ENCODE measurements around the gene SLC12A3.
"Not testable (repeated sequence)": the region's sequence is repeated elsewhere in the genome, so short reads cannot be mapped to it uniquely, and the experiment has no call there.

SLC12A3 gene

DNA sequence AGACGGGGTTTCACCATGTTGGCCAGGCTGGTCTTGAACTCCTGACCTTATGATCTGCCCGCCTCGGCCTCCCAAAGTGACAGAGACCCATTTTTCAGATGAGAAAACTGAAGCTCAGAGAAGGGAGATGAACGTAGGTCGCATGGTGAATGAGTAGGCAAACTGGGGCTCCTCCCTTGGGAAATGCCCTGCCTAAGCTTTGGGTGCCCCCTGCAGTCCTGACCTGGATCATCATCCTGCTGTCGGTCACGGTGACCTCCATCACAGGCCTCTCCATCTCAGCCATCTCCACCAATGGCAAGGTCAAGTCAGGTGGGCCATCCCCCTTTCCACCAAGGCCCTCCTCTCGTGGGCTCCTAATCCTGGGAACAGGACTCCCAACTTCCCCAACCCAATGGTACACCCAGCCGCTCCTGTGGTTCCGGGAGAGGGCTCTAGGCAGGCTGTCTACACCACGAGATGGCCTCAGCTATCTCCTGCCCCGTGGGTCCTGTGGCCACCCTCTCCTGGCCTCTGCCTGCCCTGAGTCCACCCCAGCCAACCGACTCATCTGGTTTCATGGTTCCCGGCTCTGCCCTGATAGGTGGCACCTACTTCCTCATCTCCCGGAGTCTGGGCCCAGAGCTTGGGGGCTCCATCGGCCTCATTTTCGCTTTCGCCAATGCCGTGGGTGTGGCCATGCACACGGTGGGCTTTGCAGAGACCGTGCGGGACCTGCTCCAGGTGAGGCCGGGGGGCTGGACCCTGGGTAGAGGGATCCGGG lies 4.7 kb downstream of the SLC12A3 start:
- peak; percentile 54 for DNase-seq (ENCODE audit: low read depth)

DNA sequence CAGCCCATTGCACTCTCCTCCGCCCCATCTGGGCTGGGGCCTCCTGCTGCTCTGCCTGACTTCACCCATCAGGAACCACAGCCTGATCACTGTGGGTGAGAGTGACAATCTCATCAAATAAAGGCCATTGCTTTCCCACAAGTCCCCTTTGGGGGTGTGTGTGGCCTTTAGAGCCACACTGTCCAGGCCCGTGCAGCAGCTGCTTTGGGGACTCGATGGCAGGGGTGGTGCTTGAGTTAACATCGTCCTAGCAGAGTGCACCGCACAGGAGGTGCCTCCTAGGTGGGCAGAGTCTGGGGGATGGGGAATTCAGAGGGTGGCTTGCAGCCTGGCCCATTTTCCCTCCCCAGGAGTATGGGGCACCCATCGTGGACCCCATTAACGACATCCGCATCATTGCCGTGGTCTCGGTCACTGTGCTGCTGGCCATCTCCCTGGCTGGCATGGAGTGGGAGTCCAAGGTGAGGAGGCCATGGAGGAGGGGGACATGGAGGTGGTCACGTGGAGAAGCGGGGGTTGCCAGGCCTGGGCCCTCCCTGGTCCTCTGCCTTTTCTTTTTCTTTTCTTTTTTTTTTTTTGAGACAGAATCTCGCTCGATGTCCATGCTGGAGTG lies 5.4 kb downstream of the SLC12A3 start:
- DNase-seq (ENCODE audit: low read depth), result no peak

DNA sequence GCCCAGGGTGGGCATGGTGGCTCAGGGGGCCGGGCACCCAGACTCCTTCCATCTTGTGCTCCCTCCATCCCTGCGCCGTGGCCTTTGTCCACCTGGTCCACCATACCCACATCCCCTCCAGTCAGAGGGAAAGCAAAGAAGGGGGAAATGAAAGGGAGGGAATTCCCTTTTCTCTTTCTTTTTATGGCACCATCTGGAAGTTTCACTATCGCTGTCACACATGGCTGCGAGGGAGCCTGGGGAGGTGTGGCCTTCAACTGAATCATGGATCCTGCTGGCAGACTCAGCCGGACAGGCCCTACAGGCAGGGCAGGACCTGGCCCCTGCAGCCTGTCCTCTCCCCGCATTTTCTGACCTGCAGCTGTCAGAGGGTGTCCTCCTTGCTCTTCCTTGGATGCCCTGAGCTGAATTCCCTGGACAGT lies 6.2 kb downstream of the SLC12A3 start:
- peak; percentile 75 for DNase-seq (ENCODE audit: low read depth)

DNA sequence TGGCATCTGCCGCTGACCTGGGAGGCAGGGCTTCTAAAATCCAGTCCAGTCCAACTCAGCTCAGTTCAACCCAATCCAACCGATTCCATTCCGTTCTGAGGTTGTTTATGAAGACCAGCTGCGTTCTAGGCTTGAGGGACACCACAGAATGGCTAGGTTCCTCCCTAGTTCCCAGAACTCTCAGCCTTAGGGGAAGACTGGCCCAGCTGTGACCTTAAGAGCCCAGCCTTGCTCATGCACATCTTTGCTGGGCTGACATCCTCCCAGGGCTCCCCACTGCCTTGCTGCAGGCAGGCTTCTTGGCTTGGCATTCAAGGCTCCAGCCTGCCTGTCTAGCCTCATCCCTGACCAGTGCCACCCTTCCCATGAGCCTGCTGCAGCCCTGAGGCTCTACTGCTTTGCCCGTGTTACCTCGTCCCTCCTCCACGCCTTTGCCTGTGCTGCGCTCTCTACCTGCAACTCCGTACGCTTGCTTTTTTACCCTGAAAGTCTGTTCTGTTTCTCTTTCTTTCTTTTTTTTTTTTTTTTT lies 7.9 kb downstream of the SLC12A3 start:
- DNase-seq (ENCODE audit: low read depth), result no peak

DNA sequence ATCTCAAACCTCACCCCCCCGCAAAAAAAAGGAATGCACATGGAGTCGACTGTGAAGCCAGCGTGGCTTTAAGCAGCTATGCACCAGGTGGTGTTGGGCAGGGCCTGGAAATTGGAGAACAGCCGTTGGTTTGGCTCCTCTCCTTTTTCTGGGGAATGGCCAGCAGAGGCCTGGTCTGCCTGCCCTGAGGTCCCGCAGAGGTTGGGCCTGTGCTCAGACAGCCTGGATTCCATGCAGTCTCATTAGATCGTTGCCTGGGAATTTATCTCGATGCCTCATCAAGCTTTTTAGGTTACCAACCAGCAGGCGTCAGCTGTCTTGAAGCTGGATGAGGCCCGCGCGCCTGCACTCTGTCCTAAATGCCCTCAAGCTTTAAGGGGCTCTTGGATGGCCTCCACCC lies 9.8 kb downstream of the SLC12A3 start:
- DNase-seq (ENCODE audit: low read depth), result no peak

DNA sequence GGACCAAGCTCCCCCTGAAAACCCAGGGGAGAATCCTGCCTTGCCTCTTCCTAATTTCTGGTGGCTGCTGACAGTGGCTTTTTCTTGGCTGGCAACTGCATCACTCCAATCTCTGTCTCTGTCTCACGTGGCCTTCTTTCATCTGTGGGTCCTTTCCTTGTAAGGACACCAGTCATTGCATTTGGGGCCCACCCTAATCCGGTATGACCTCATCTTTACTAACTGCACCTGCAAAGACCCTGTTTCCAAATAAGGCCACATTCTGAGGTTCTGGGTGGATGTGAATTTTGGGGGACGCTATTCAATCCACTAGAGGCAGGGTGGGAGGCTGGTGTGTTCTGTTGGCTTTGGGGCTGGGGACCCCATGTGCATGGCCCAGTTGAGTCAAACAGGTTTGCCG lies 11.0 kb downstream of the SLC12A3 start:
- DNase-seq (ENCODE audit: low read depth), result no peak

DNA sequence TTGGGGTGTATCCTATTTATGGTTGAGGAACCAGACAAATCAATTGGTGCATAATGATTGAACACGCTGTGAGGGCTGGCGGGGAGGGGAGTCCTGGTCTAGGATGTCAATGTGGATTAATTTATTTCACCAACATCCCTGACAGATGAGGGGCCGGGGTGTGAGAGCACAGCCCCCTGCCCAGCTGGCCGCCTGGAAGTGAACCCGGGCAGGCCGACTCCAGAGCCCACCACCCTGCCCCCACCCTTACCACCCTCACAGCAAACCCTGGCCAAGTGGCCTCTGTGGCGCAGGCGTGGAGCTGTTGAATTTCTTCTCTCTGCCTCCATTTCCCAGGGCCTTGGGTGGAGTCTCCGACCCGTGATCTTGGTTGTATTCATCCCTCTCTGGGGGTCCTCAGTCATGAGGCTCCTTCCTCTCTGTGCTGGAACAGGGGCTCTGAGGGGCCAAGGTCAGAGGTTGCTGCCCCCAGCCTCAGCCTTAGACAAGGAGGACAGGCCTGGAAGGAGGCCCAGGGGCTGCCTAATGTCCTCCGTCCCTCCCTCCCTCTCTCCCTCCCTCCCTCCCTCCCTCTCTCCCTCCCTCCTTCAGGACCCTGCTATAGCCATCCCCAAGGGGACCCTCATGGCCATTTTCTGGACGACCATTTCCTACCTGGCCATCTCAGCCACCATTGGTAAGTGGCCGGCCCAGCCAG lies 12.6 kb downstream of the SLC12A3 start:
- DNase-seq (ENCODE audit: low read depth), result no peak

DNA sequence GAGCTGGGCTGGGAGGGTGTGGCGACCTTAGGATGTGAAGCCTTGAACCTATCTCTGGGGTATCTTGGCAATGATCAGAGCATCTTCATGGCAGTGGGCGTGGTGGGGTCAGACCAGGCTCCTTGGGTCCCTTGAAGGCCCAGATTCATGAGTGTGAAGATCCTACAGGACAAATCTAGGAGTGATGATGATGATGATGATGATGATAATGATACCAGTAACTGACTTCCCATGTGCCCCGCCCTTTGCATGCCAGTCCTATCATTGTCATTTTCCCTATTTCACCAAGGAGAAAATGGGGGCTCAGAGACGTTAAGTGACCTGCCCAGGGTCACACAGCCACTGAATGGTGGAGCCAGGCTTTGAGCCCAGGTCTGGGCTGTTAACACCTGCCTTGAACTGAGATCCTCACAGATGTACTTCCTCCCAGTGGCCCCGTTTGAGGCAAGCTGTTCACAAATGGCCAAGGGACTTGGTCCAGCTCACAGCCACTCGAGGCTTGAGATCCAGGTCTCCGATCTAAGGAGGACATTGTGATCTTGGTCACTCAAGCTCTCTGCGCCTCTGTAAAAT lies 13.4 kb downstream of the SLC12A3 start:
- DNase-seq (ENCODE audit: low read depth), result no peak

DNA sequence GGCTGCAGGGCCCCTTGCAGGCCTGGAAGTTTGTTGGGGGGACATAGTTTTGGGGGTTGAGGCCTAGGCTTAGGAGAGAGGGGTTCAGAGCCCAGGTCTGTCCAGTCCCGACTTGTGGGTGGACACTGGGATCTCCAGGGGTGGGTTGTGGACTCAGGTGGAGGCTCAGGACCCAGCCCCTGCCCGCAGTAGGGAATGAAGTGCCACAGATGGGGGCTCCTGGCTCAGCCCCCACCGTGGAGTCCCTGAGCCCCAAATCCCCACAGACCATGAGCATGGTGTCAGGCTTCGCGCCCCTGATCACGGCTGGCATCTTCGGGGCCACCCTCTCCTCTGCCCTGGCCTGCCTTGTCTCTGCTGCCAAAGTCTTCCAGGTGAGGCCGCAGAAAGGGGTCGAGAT lies 14.3 kb downstream of the SLC12A3 start:
- DNase-seq (ENCODE audit: low read depth), result no peak

DNA sequence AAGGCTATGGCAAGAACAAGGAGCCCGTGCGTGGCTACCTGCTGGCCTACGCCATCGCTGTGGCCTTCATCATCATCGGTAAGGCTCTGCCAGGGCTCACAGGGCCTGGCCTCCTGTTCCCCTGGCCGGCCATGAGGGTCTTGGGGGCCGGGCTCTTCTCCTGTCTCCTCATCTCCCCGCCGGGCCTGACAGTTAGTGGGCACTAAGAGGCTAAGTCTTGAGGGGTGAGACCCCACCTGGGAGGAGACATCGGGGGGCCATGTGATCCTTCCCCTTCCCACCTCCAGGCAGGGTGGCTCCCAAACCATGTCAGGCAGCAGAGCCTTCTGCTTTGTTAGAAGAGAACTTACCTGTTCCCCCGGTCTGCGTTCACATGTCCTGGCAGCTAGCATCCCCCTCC lies 15.2 kb downstream of the SLC12A3 start:
- no peak for DNase-seq (ENCODE audit: low read depth)

DNA sequence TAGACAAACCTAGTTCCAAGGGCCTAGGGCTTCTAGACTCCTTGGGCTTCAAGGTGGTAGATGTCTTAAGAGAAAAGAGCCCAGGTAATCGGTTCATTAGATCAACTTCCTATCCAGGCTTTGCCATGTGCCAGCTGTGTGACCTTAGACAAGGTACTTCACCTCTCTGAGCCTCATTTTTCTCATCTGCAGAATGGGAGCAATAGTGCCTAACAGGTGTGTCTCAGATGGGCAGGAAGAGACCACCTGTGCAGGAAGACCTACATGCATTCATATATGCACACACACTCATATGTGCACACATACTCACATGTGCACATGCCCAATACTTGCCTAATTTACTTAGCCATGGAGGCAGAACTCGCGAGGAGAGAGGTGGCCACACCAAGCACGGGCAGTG lies 15.7 kb downstream of the SLC12A3 start:
- no peak for DNase-seq (ENCODE audit: low read depth)

DNA sequence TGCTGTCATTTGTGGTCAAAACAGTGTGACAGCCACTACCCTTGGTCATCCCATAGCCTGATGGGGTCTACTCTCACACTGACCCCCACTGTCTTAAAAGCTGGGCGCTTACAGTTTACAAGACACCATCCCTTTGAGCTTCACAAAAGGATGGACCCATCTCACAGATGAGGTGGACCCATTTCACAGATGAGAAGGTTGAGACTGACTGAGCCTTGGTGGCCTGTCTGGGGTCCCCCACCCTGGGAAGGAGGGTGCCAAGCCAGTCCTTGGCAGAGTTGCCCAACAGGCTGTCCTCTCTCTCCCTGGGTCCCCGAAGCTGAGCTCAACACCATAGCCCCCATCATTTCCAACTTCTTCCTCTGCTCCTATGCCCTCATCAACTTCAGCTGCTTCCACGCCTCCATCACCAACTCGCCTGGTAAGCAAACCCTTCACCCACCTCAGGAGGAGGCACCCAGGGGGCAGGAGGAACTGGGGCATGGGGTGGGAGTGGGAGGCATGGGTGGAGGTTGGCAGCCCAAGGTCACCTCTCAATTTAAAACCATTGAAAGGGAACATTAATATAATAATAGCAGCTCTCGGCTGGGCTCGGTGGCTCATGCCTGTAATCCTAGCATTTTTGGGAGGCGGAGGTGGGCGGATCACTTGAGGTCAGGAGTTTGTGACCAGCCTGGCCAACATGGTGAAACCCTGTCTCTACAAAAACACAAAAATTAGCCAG lies 17.2 kb downstream of the SLC12A3 start:
- no peak for DNase-seq (ENCODE audit: low read depth)

DNA sequence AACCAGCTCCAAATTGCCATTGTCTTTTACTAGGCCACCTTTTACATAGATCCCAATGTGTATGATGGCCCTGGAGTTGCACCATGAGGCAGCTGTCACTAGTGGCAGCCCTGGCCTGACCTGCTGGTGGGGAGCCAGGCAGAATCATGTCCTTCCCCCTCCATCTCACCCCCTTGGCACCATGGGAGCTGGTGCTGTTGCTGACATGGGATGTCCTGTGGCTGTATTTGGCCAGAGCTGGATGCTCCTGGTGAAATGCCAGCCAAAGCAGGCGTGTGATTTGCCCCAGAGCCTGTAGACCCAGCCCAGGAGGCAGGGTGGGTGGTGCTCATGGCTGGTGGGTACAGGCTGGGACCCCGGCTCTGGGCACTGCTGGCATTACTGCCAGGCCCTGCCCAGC lies 18.6 kb downstream of the SLC12A3 start:
- DNase-seq (ENCODE audit: low read depth), result no peak

DNA sequence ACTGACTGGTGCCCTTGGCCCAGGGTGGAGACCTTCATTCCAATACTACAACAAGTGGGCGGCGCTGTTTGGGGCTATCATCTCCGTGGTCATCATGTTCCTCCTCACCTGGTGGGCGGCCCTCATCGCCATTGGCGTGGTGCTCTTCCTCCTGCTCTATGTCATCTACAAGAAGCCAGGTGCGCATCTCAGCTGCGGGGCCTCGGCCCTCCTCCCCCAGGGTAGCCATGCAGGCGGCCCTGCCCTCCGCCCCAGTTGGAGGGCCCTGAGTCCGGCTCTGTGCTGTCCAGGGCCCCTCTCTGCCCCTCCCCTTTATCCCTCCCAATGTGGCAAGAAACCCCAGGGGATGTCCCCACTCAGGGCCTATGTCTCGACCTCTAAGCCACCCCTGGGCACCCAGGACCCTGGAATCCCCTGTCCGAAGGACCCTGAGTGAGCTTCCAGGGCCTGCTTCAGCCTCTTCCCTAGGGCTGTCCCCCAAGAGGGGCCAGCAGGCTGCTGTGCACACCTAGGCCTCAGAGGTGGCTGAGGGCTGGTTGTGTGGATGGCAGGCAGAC lies 19.1 kb downstream of the SLC12A3 start:
- no peak for DNase-seq (ENCODE audit: low read depth)

DNA sequence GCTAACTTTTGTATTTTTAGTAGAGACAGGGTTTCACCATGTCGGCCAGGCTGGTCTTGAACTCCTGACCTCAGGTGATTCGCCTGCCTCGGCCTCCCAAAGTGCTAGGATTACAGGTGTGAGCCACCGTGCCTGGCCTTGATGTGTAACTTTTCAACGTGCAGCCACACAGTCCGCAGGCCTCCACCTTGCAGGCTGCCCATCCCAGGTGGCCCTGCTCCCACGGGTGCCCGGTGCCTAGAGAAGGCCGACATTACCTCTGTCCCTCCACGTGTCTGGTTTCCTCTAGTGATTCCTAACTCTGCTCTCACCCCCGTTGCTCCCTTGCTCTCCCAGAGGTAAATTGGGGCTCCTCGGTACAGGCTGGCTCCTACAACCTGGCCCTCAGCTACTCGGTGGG lies 19.9 kb downstream of the SLC12A3 start:
- not testable (repeated sequence) for DNase-seq (ENCODE audit: low read depth)

DNA sequence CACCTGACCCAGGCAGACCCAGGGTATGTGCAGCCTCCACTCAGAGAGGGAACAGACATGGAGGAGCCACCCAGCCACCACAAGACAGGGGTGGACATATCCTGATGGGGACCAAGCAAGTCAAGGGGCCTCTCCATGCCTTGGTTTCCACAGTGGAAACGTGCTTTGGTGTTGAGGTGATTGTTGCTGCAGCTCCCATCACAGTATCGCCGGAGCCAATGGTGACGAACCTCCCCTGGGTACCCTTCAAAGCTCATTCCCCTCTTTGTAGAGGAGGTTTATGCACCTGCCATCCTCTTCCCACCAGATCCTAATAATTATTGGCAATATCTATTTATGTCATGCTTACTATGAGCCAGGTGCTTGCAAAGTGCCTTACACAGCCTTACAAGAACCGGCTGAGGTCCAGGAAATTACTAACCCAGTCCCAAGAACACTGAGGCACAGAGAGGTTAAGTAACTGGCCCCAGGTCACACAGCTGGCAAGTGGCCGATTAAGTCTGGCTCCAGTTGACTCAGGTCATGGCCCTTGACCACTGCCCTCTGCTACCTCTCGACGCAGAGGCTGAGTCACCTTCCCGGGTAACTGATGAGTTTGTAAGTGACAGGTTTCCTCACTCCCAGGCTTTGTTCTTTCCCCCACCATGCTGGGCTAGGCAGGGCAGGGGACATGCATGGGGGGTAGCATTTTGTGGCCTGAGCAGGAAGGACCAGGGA lies 20.6 kb downstream of the SLC12A3 start:
- DNase-seq (ENCODE audit: low read depth), result no peak

DNA sequence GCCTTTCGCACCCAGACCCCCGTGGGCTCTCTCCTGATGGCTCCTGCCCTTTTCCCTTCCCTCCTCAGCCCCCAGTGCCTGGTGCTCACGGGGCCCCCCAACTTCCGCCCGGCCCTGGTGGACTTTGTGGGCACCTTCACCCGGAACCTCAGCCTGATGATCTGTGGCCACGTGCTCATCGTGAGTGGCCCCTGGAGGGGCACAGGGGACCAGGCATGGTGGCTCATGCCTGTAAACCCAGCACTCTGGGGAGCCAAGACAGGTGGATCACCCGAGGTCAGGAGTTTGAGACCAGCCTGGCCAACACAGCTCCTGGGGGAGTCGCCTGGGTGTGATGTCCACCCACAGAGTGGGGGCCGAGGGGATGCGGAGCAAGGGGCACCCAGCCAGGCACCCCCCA lies 21.3 kb downstream of the SLC12A3 start:
- no peak for DNase-seq (ENCODE audit: low read depth)

DNA sequence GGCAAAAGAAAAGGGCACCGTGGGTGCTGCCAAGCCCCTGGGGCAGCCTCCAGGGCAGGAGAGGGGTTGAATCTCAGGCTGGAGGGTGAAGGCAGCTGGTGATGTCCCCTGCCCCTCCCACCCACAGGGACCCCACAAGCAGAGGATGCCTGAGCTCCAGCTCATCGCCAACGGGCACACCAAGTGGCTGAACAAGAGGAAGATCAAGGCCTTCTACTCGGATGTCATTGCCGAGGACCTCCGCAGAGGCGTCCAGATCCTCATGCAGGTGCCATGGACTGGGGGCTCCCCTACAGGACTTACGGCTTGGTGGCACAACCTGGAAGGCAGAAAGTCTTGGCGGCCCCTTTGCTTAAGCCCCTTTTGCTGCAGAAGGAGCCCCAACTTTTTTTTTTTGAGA lies 21.8 kb downstream of the SLC12A3 start:
- DNase-seq (ENCODE audit: low read depth), result no peak

DNA sequence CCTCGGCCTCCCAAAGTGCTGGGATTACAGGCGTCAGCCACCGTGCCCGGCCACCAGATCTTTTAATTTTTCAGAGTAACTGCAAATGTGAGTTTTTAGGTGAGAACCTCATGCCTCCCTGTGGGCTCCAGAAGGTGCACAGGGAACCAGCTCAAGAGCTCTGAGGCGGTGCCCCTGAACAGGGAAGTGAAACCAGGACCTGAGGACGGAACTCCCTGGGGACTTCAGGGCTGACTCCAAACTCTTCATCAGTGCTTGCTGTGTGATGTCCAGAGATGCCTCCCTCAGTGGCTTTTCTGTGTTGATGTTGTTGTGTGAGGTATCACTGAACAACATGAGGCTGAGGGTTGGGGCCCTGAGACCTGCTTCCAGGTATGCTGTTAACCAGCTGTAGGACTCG lies 23.8 kb downstream of the SLC12A3 start:
- no peak for DNase-seq (ENCODE audit: low read depth)

DNA sequence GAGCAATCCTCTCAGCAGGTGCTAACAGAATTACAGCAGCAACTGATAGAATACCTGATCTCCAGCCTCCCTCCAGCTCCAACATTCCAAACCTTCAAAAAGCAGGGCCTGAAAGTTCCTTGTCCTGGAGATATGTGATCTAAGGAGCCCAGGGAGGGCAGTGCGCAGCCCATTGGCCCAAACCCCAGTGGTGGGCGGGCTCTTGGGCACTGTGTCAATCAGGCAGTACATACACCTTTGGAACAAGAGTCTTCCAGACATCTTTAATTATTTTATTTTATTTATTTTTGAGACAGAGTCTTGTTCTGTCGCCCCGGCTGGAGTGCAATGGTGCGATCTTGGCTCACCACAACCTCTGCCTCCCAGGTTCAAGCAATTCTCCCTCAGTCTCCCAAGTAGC lies 24.2 kb downstream of the SLC12A3 start:
- DNase-seq (ENCODE audit: low read depth), result no peak

DNA sequence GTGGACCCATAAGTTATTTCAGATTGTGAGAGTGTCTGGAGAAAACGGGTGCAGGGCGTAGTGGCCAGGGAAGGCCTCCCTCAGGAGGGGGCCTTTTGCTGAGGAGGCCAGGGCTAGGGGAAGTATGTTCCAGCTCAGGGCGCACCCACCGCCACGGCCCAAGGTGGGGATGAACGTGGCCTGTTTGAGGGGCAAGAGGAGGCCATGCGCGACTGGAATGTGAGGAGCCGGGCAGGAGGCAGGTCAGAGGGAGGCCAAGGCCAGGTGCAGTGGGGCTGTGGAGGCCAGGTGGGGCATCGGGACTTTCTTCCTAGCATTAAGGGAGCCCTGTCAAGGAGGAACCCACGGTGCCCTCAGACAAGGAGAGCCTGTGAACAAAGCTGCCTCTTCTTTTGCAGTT lies 26.7 kb downstream of the SLC12A3 start:
- no peak for DNase-seq (ENCODE audit: low read depth)
